Activated CD4-positive, alpha-beta T cell treated with anti-CD3 and anti-CD28 coated beads, Interleukin-2, amount 50 U/mL, for 48 hours (primary cell): ENCODE results near the gene HMG20A.

Source experiments
- DNase-seq, 2 experiments: peaks; one replicate each; pipeline ENCODE4 v3.0.0-alpha.2; 2020

Gene HMG20A

GRCh38 chr15:77526595-77527163 lies 106.0 kb downstream of the HMG20A start:
- DNase-seq = no peak

- no peak for DNase-seq
Observed at GRCh38 chr15:77527164-77527778, 106.6 kb downstream of the HMG20A start.

GRCh38 chr15:77527831-77528231 lies 107.1 kb downstream of the HMG20A start:
- DNase-seq = no peak

- no peak for DNase-seq
Observed at GRCh38 chr15:77528290-77528967, 107.7 kb downstream of the HMG20A start.

GRCh38 chr15:77528968-77529319 lies 108.3 kb downstream of the HMG20A start:
- DNase-seq = no peak

- DNase-seq = no peak
Observed at GRCh38 chr15:77529394-77530159, 108.9 kb downstream of the HMG20A start.

GRCh38 chr15:77530576-77530975 lies 109.9 kb downstream of the HMG20A start:
- no peak for DNase-seq

- DNase-seq = no peak
Observed at GRCh38 chr15:77531191-77532000, 110.7 kb downstream of the HMG20A start.

- no peak for DNase-seq
Observed at GRCh38 chr15:77532067-77532710, 111.5 kb downstream of the HMG20A start.

GRCh38 chr15:77532846-77533245 lies 112.2 kb downstream of the HMG20A start:
- no peak for DNase-seq

- no peak for DNase-seq
Observed at GRCh38 chr15:77533578-77534430, 113.1 kb downstream of the HMG20A start.
